ENCODE results near the gene MICAL1. TPM values are rescaled to one million over a fixed set of nuclear protein-coding genes. Genes with fewer than 3 reads are reported as not detected.

The MICAL1 gene
- total RNA-seq, 1 experiment from 2014 or later: 9.1 TPM

- ChIA-PET POLR2A (ENCODE audit: unreplicated experiment) (no interaction called here), CTCF (no interaction called here)
- Histone ChIP-seq H3F3A (ENCODE audit: low read length, unreplicated experiment) (peaks cover 4% of the 10 kb centered on the region), H3K9ac (ENCODE audit: low read length) (no peak overlapping the region; the same call in 1 of the 2 replicates), H2AFZ (ENCODE audit: low read length) (peak overlapping the region; percentile 89; the same call in 1 of the 2 replicates), H3K27me3 (ENCODE audit: low read length) (no peaks in the 10 kb centered on the region), H3K27ac (ENCODE audit: low read length) (no peak overlapping the region), H3K4me3 (ENCODE audit: low read length) (peak overlapping the region; percentile 61), H3K9me2 (replicated peaks; ENCODE audit: low read length) (no peaks in the 10 kb centered on the region), H3K4me2 (ENCODE audit: low read length) (peak overlapping the region; percentile 83), H3K79me2 (ENCODE audit: low read length) (peaks cover 35% of the 10 kb centered on the region), H3K4me1 (ENCODE audit: insufficient read depth, low read length) (peaks cover 42% of the 10 kb centered on the region), H4K20me1 (ENCODE audit: low read length) (0 out of 2 replicates have a peak, but pooled peaks cover 2% of the 10 kb centered on the region), H3K9me3 (ENCODE audit: low read length) (no peaks in the 10 kb centered on the region), H3K36me3 (ENCODE audit: low read depth, low read length) (peaks cover 14% of the 10 kb centered on the region; the same call in 1 of the 2 replicates)
- TF ChIP-seq EZH2phosphoT487 (IDR thresholded peaks at IDR 0.05; ENCODE audit: borderline replicate concordance, low read length) (no peak), EZH2 (IDR thresholded peaks at IDR 0.05; ENCODE audit: low read length, unreplicated experiment) (no peak), CTCF (conservative IDR thresholded peaks at IDR 0.05; ENCODE audit: low read depth, low read length) (no peak)
- ATAC-seq (no peak), DNase-seq (no peak)
- intact Hi-C loops (cut with micrococcal nuclease): loop anchor here (5.0 kb wide), 1 partner anchor 38 kb away; no protein-coding TSS in a partner anchor
- no TSS peak for BruUV-seq (replicated peaks)
Measured at GRCh38 chr6:109484122-109484521, 28.6 kb upstream of the MICAL1 start.

GRCh38 chr6:109483735-109484057 lies 28.1 kb upstream of the MICAL1 start:
- Histone ChIP-seq H3K27me3 (ENCODE audit: low read length) (no peaks in the 10 kb centered on the region), H3K9me3 (ENCODE audit: low read length) (no peaks in the 10 kb centered on the region), H3K4me1 (ENCODE audit: insufficient read depth, low read length) (peaks cover 42% of the 10 kb centered on the region), H4K20me1 (ENCODE audit: low read length) (0 out of 2 replicates have a peak, but pooled peaks cover 2% of the 10 kb centered on the region), H3K27ac (ENCODE audit: low read length) (no peak overlapping the region), H3K9ac (ENCODE audit: low read length) (peak overlapping the region; percentile 15; the same call in 1 of the 2 replicates), H3K36me3 (ENCODE audit: low read depth, low read length) (peaks cover 14% of the 10 kb centered on the region; the same call in 1 of the 2 replicates), H3F3A (ENCODE audit: low read length, unreplicated experiment) (peaks cover 4% of the 10 kb centered on the region), H3K4me3 (ENCODE audit: low read length) (peak overlapping the region; percentile 61), H2AFZ (ENCODE audit: low read length) (peak overlapping the region; percentile 89), H3K79me2 (ENCODE audit: low read length) (peaks cover 40% of the 10 kb centered on the region), H3K4me2 (ENCODE audit: low read length) (peak overlapping the region; percentile 83), H3K9me2 (replicated peaks; ENCODE audit: low read length) (no peaks in the 10 kb centered on the region)
- ATAC-seq: no peak
- ChIA-PET POLR2A (ENCODE audit: unreplicated experiment) (no interaction called here), CTCF (no interaction called here)
- no peak for DNase-seq
- BruUV-seq (replicated peaks): no TSS peak
- TF ChIP-seq EZH2phosphoT487 (IDR thresholded peaks at IDR 0.05; ENCODE audit: borderline replicate concordance, low read length) (no peak), EZH2 (IDR thresholded peaks at IDR 0.05; ENCODE audit: low read length, unreplicated experiment) (no peak), CTCF (conservative IDR thresholded peaks at IDR 0.05; ENCODE audit: low read depth, low read length) (no peak)
- intact Hi-C loops (cut with micrococcal nuclease): loop anchor here (5.0 kb wide), 1 partner anchor 39 kb away; no protein-coding TSS in a partner anchor

DNA sequence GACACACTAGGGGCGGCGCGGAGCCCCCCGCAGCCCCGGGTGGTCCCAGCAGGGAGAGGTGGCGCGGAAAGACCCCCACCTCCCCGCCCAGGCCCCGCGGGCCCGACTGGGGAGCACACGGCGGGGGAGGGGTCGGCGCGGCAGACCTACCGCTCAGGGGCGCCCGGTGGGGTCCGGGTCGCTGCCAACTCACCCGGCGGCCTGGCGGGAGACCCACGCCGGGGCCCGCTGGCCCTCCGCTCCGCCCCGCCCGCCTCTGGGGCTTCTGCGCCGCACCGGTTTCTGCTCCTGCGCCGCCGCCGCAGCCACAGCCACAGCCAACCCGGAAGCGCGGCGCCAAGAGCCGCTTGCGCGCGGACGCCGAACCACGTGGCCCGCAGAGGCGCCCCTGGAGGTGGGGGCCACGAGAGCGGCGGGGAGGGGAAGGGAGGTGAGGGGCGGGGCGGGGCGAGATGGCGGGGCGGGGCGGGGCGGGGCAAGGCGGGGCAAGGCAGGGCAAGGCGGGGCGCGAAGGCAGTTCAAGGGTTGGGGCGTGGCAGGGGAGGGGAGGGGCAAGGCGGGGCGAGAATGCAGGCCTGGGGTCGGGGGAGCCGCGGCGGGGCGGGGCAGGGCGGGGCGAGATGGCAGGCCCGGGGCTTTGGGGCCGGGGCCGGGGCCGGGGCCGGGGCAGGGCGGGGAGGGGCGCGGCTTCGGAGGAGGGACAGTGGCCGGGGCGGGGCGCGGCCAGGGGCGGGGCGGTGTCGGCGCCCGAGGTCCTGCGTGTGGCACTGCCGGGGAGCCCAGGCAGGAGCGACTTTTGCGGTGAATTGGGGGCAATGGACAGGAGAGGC lies 27.5 kb upstream of the MICAL1 start, which contains the start of gene ZBTB24:
ZBTB24 (minus strand) TSS at position 315 of the 830 bp plus-strand sequence. CDS start 1,193 bp downstream, outside the sequence.
- BruUV-seq (replicated peaks): no TSS peak
- Histone ChIP-seq H4K20me1 (ENCODE audit: low read length) (0 out of 2 replicates have a peak, but pooled peaks cover 2% of the 10 kb centered on the region), H3K79me2 (ENCODE audit: low read length) (peaks cover 45% of the 10 kb centered on the region), H3K36me3 (ENCODE audit: low read depth, low read length) (peaks cover 14% of the 10 kb centered on the region), H3F3A (ENCODE audit: low read length, unreplicated experiment) (peaks cover 4% of the 10 kb centered on the region), H3K4me3 (ENCODE audit: low read length) (peak within 1 kb of the TSS; percentile 90), H2AFZ (ENCODE audit: low read length) (peak within 1 kb of the TSS; percentile 89), H3K9me3 (ENCODE audit: low read length) (no peaks in the 10 kb centered on the region), H3K4me1 (ENCODE audit: insufficient read depth, low read length) (peaks cover 42% of the 10 kb centered on the region), H3K9me2 (replicated peaks; ENCODE audit: low read length) (no peaks in the 10 kb centered on the region), H3K27ac (ENCODE audit: low read length) (peak within 1 kb of the TSS; percentile 36), H3K4me2 (ENCODE audit: low read length) (peak within 1 kb of the TSS; percentile 93), H3K9ac (ENCODE audit: low read length) (peak within 1 kb of the TSS; percentile 95), H3K27me3 (ENCODE audit: low read length) (no peaks in the 10 kb centered on the region)
- DNase-seq (peak; percentile 84), ATAC-seq (peak; percentile 71)
- ChIA-PET CTCF (no interaction called here), POLR2A (ENCODE audit: unreplicated experiment) (no interaction called here)
- TF ChIP-seq EZH2 (IDR thresholded peaks at IDR 0.05; ENCODE audit: low read length, unreplicated experiment) (no peak), CTCF (conservative IDR thresholded peaks at IDR 0.05; ENCODE audit: low read depth, low read length) (no peak), EZH2phosphoT487 (IDR thresholded peaks at IDR 0.05; ENCODE audit: borderline replicate concordance, low read length) (no peak)
- intact Hi-C loops (cut with micrococcal nuclease): loop anchor here (5.0 kb wide), 1 partner anchor 39 kb away; no protein-coding TSS in a partner anchor

Data from PC-3 (cell line).